WERI-Rb-1 (cell line): ENCODE measurements around the gene GRAMD2B.

Experiments used
- DNase-seq: peaks from one replicate; pipeline ENCODE4 v3.0.0-alpha.2; 2020
- H3K27ac ChIP-seq: fragments of 250-450 bp; sonication (Bioruptor Pico); 2 replicates; pipeline ENCODE4 v1.5.1; 2020; ENCODE audit warnings: mild to moderate bottlenecking, moderate library complexity
- H3K27me3 ChIP-seq: fragments of 250-450 bp; sonication (Bioruptor Pico); 2 replicates; pipeline ENCODE4 v1.5.1; 2021; ENCODE audit warnings: mild to moderate bottlenecking, low read depth, moderate library complexity; ENCODE audit not compliant: insufficient read depth, severe bottlenecking
- H3K36me3 ChIP-seq: fragments of 250-450 bp; sonication (Bioruptor Pico); 2 replicates; pipeline ENCODE4 v1.5.1; 2020; ENCODE audit warnings: mild to moderate bottlenecking, moderate library complexity
- H3K4me3 ChIP-seq: 2 replicates; pipeline ENCODE4 v1.5.1; 2011; ENCODE audit warnings: low read depth, mild to moderate bottlenecking, control low read depth, low read length
- H3K9me3 ChIP-seq: fragments of 250-450 bp; sonication (Bioruptor Pico); 2 replicates; pipeline ENCODE4 v1.5.1; 2021; ENCODE audit warnings: mild to moderate bottlenecking, moderate library complexity; ENCODE audit not compliant: severe bottlenecking
- TF ChIP-seq, protein P1 (sequence below): IDR thresholded peaks from 2 replicates; pipeline ENCODE4 v1.5.1; 2011; ENCODE audit warnings: low read depth, mild to moderate bottlenecking, control low read depth, inconsistent platforms, low read length

The GRAMD2B gene

DNA sequence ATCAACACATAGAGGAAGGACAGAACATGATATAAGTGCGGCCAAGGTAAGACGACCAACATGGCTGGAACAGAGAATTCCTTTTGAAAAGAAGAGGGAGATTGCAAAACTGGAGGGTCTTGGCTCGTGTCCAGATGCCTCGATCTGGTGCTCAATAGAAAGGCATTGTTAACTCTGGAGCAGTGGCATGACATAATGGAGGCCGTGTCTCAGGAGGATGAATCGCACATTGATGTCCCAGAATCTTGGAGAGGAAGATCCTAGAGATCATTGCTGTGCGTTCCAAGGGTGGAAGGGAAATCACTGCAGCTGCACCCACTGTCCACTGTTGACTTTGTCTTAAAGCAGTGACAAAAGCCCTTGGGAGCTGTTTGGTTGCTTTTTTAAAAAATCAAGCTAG is 30.9 kb downstream of the GRAMD2B start:
- Histone ChIP-seq H3K36me3 (no peaks in the 10 kb centered on the region), H3K27me3 (no peaks in the 10 kb centered on the region), H3K27ac (no peak overlapping the region), H3K9me3 (peaks cover 2% of the 10 kb centered on the region), H3K4me3 (no peak overlapping the region)
- TF ChIP-seq, protein P1, sequence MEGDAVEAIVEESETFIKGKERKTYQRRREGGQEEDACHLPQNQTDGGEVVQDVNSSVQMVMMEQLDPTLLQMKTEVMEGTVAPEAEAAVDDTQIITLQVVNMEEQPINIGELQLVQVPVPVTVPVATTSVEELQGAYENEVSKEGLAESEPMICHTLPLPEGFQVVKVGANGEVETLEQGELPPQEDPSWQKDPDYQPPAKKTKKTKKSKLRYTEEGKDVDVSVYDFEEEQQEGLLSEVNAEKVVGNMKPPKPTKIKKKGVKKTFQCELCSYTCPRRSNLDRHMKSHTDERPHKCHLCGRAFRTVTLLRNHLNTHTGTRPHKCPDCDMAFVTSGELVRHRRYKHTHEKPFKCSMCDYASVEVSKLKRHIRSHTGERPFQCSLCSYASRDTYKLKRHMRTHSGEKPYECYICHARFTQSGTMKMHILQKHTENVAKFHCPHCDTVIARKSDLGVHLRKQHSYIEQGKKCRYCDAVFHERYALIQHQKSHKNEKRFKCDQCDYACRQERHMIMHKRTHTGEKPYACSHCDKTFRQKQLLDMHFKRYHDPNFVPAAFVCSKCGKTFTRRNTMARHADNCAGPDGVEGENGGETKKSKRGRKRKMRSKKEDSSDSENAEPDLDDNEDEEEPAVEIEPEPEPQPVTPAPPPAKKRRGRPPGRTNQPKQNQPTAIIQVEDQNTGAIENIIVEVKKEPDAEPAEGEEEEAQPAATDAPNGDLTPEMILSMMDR: no peak
- no peak for DNase-seq

DNA sequence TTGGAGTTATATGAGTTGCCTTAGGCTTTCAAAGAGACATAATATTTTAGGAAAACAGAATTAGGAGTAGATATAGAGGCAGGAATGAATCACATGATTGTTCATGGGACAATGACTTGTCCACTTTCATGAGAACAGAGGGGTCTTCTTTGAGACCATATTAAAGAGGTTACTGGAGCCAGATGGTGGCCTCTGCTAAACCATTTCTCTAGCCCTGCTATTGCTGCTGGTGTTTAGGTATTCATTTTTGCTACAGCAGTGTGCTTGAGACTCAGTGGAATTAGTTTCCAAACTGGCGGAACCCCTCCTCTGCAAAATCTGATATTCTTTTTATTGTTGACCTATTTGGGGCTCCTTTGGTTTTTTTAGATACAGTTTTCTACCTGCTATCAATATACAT is 31.3 kb downstream of the GRAMD2B start:
- DNase-seq: no peak
- Histone ChIP-seq H3K27ac (no peak overlapping the region), H3K4me3 (no peak overlapping the region), H3K27me3 (no peaks in the 10 kb centered on the region), H3K9me3 (peaks cover 2% of the 10 kb centered on the region), H3K36me3 (no peaks in the 10 kb centered on the region)
- TF ChIP-seq, protein P1: no peak

DNA sequence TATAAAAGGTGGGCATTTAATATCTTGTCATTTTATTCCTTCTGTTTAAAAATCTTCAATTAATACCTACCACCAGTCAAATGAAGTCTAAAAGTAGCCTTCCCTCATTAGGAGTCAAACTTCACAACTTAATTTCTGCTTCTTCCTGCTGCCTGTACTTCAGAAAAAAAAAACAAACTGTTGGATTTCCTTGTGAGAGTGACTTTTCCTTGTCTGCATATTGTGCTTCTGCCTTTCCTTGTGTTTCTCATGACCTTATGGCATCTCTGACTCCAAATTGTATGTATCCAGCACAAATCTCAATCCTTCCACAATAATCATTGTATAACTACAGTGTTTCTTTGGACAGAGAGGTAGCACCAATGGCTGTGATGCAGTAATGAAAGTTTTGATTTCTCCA is 32.1 kb downstream of the GRAMD2B start:
- H3K9me3 ChIP-seq: peaks cover 2% of the 10 kb centered on the region
- TF ChIP-seq, protein P1: no peak
- no peak overlapping the region for H3K4me3 ChIP-seq
- no peaks in the 10 kb centered on the region for H3K27me3 ChIP-seq
- no peak for DNase-seq
- H3K27ac ChIP-seq: no peak overlapping the region
- no peaks in the 10 kb centered on the region for H3K36me3 ChIP-seq

DNA sequence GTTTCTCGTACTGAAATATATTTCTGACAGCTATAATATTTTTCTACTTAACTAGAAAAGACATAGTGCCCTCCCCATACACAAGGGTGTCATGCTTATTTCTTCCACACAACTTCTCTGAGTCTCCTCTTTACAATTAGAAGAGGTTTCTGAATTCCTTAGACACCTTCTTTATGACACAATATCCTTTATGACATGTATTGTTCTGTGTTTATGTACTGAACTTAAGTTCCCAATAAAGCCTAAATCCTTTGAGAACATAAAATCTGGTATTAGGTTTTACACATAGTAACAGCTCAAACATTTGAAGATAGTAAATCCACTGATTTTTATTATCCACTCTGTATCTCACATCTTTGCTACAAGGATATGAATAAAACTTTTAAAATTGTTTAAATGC is 32.5 kb downstream of the GRAMD2B start:
- peaks cover 2% of the 10 kb centered on the region for H3K9me3 ChIP-seq
- H3K36me3 ChIP-seq: no peaks in the 10 kb centered on the region
- DNase-seq: no peak
- H3K4me3 ChIP-seq: no peak overlapping the region
- H3K27ac ChIP-seq: no peak overlapping the region
- H3K27me3 ChIP-seq: no peaks in the 10 kb centered on the region
- TF ChIP-seq, protein P1: no peak

DNA sequence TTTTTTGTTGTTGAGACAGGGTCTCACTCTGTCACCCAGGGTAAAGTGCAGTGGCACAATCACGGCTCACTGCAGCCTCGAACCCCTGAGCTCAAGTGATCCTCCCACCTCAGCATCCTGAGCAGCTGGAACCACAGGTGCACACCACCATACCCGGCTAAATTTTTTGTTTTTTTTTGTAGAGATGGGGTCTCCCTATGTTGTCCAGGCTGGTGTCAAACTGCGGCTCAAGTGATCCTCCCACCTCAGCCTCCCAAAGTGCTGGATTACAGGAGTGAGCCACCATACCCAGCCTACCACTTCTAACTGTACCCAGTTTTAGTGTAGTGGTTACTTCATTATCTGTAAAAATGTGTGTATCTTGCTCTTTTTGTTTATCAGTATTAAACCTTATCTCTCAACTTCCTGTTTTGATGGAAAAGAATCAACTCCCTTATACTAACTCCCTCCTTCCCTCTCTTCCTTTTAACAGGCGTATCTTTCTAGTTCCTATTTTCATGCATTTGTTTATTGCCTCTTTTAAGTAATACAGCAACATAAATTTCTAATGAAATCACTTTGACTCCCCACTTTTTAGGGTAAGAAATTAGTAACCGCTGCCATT is 33.1 kb downstream of the GRAMD2B start:
- H3K36me3 ChIP-seq: no peaks in the 10 kb centered on the region

DNA sequence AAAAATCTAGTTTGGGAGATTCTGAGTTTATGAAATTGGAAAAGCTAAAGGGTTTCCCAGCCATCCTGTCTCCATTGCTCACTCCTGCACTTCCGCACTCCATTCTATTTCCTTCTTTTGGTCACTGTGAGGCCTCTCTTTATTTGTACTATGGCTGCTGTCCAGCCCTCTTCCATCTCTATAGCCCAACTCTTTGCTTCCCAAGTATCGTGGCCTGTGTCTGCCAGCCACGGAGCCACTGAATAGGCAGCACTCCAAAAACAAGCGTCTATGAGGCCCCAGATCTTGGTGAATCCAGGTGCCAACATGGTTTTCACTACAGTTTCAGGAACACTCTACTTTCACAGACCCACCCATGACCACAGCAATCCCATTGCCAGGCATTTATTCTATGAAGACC is 37.2 kb downstream of the GRAMD2B start:
- H3K9me3 ChIP-seq: no peaks in the 10 kb centered on the region
- no peaks in the 10 kb centered on the region for H3K36me3 ChIP-seq
- no peak overlapping the region for H3K27ac ChIP-seq
- H3K4me3 ChIP-seq: no peak overlapping the region
- no peak for DNase-seq
- H3K27me3 ChIP-seq: no peaks in the 10 kb centered on the region
- TF ChIP-seq, protein P1: no peak

More for the DNA sequence above, 33.1 kb downstream of the GRAMD2B start:
- Histone ChIP-seq H3K9me3 (peaks cover 2% of the 10 kb centered on the region), H3K27ac (no peak overlapping the region), H3K27me3 (no peaks in the 10 kb centered on the region), H3K4me3 (no peak overlapping the region)
- TF ChIP-seq, protein P1: no peak
- DNase-seq: no peak
